SK-N-SH treated with all-trans-retinoic acid at 6 μM for 48 hours (cell line): ENCODE data around the gene ZNF536.

Experiments used
- CSDC2 ChIP-seq: fragments of 250-450 bp; sonication (Bioruptor Pico); IDR thresholded peaks from 2 replicates; pipeline ENCODE4 v1.5.0; 2020; ENCODE audit warnings: mild to moderate bottlenecking, moderate library complexity
- PATZ1 ChIP-seq: fragments of 250-450 bp; sonication (Bioruptor Pico); IDR thresholded peaks from 2 replicates; pipeline ENCODE4 v1.8.0; 2020; ENCODE audit warnings: mild to moderate bottlenecking, moderate library complexity, borderline replicate concordance
- RARB ChIP-seq: fragments of 250-450 bp; sonication (Bioruptor Pico); IDR thresholded peaks from 2 replicates; pipeline ENCODE4 v1.8.0; 2021; ENCODE audit warnings: mild to moderate bottlenecking, moderate library complexity
- TOX ChIP-seq: fragments of 250-450 bp; sonication (Bioruptor Pico); IDR thresholded peaks from 2 replicates; pipeline ENCODE4 v1.8.0; 2021; ENCODE audit warnings: mild to moderate bottlenecking, moderate library complexity, borderline replicate concordance
- ZFP30 ChIP-seq: fragments of 450-650 bp; formaldehyde crosslinking; IDR thresholded peaks from 2 replicates; pipeline ENCODE4 v1.5.0; 2022; ENCODE audit warnings: mild to moderate bottlenecking, moderate library complexity

GRCh38 chr19:30455881-30456280 is 83.7 kb downstream of the ZNF536 start:
- no peak for TF ChIP-seq CSDC2 (CRISPR knock-in tag)
- no peak for TF ChIP-seq PATZ1 (CRISPR knock-in tag)
- TF ChIP-seq ZFP30: no peak
- TF ChIP-seq RARB (CRISPR knock-in tag): no peak
- no peak for TF ChIP-seq TOX (CRISPR knock-in tag)
